OCI-LY7 (cell line): Measurements from ENCODE around the gene MKKS.
A peak's percentile ranks its signal among the peaks of the same experiment; 100 is the strongest.

ENCODE experiments used
- CTCF ChIP-seq: fragments of 200-600 bp; sonication (generic); conservative IDR thresholded peaks from 2 replicates; pipeline ENCODE4 v1.5.1; 2014; ENCODE audit warnings: mild to moderate bottlenecking, antibody characterized with exemption, low read length, moderate library complexity, mixed read lengths
- EZH2phosphoT487 ChIP-seq: fragments of 200-600 bp; sonication (generic); IDR thresholded peaks from 2 replicates; pipeline ENCODE4 v1.6.1; 2018; ENCODE audit warnings: low read depth, borderline replicate concordance, mild to moderate bottlenecking, mixed run types, antibody characterized with exemption, low read length, moderate library complexity, mixed read lengths

GRCh38 chr20:10476319-10476724, 42.3 kb upstream of the MKKS start:
- TF ChIP-seq CTCF (peak; percentile 70), EZH2phosphoT487 (no peak)
